ENCODE results near the gene ACIN1. TPM values are rescaled to one million over a fixed set of nuclear protein-coding genes. Genes with fewer than 3 reads are reported as not detected.

ACIN1 gene
- total RNA-seq, 2 donors from 2014 or later, result 314 to 367 TPM

DNA sequence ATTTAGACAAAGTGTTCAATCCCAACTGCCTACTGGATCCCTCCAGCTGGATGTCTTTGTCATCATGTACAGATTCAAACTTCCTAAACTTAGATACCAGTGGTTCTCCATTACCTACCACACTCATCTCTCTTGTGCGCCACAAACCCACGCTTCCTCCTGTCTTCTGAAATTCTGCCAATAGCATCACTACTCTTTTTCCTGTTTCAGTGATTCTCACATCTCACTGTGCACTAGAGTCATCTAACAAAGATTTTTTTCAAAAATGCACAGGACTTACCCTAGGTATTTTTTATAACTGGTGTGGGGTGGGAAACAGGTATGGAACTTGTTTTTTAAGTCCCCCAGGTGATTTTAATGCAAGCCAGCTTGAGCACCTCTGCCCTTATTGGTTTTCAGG is 66.1 kb downstream of the ACIN1 start:
- TF ChIP-seq, protein P1, sequence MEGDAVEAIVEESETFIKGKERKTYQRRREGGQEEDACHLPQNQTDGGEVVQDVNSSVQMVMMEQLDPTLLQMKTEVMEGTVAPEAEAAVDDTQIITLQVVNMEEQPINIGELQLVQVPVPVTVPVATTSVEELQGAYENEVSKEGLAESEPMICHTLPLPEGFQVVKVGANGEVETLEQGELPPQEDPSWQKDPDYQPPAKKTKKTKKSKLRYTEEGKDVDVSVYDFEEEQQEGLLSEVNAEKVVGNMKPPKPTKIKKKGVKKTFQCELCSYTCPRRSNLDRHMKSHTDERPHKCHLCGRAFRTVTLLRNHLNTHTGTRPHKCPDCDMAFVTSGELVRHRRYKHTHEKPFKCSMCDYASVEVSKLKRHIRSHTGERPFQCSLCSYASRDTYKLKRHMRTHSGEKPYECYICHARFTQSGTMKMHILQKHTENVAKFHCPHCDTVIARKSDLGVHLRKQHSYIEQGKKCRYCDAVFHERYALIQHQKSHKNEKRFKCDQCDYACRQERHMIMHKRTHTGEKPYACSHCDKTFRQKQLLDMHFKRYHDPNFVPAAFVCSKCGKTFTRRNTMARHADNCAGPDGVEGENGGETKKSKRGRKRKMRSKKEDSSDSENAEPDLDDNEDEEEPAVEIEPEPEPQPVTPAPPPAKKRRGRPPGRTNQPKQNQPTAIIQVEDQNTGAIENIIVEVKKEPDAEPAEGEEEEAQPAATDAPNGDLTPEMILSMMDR (conservative IDR thresholded peaks at IDR 0.05), result no peak
- Histone ChIP-seq H3K4me3 (ENCODE audit: low read length) (no peak overlapping the region), H3K27ac (ENCODE audit: low read depth, low read length) (no peak overlapping the region), H3K9me3 (ENCODE audit: control insufficient read depth, low read length) (peaks cover 4% of the 10 kb centered on the region), H3K36me3 (ENCODE audit: control insufficient read depth, insufficient read depth, low read length) (peaks cover 67% of the 10 kb centered on the region), H3K9ac (ENCODE audit: extremely low read depth, low read length, poor library complexity, severe bottlenecking) (no peak overlapping the region), H3K4me1 (ENCODE audit: control insufficient read depth, insufficient read depth, low read length) (peaks cover 4% of the 10 kb centered on the region), H3K27me3 (ENCODE audit: control insufficient read depth, insufficient read depth, low read length, poor library complexity, severe bottlenecking) (no peaks in the 10 kb centered on the region)
- no peak for DNase-seq
- WGBS, 2 experiments (ENCODE audit: insufficient coverage in 1 of 2, insufficient read length in 1 of 2), result 97 to 100% methylated on average over 2 of the region's 2 CpGs
- Mint-ChIP-seq H3K36me3 (ENCODE audit: low read depth) (peaks cover 68% of the 10 kb centered on the region), H3K4me1 (peaks cover 37% of the 10 kb centered on the region), H3K9me3 (no peaks in the 10 kb centered on the region), H3K27ac (no peak overlapping the region), H3K4me3 (no peak overlapping the region), H3K27me3 (ENCODE audit: insufficient read depth) (no peaks in the 10 kb centered on the region)

DNA sequence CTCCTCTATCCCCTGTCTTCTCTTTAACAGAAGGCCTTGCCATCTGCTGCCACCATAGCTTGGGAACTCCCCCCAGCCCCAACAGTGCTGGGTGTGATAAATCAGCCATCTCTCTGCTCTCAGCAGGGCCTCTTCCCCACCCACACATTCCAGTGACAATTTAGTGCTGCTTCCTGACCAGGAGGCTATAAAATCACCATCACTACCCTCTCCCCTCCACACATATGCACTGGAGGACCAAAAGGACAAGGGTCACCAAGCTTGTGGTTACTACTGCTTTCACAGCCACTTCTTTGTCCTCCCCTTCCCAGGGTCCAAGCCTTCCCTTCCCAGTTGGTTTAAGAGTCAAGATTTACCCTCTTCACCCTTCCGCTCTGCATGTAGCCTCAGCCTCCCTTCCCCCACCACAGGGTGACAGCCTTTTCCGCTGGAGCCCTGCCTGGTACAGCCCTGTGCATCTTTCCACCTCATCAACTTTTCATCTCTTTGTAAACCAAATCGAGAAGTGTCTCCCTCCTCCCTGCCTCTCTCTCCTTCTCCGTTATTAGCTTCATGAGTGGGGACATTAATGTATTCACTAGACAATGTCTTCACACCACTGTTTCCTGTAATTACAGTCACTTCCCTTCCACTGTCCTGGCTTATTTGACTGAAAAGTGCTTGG is 69.7 kb downstream of the ACIN1 start:
- TF ChIP-seq, protein P1 (conservative IDR thresholded peaks at IDR 0.05), result no peak
- peaks cover 15% of the 10 kb centered on the region for H3K4me1 ChIP-seq (ENCODE audit: control insufficient read depth, insufficient read depth, low read length)
- no peak overlapping the region for H3K9ac ChIP-seq (ENCODE audit: extremely low read depth, low read length, poor library complexity, severe bottlenecking)

DNA sequence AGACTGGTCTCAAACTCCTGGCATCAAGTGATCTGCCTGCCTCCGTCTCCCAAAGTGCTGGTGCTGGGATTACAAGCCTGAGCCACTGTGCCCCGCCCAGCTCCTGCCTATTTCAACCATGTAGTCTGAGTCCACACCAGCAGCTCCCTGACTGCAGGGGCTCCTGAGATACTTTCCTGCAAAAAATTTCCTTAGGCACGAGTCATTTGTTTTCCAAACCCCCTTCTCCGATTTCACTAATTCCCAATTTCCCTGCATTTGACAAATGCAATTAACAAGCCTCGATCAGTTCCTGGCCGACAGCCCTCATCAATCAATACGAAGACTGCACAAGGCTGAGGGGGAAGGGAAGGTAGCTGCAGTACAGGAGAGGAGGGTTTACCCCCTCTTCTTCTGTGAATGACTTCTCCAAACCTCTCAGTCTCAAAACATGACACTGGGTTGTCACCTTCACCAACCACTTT is 70.3 kb downstream of the ACIN1 start:
- H3K27ac Mint-ChIP-seq, result peak overlapping the region; percentile 36
- Histone ChIP-seq H3K9me3 (ENCODE audit: control insufficient read depth, low read length) (no peaks in the 10 kb centered on the region), H3K27ac (ENCODE audit: low read depth, low read length) (peak overlapping the region; percentile 74), H3K27me3 (ENCODE audit: control insufficient read depth, insufficient read depth, low read length, poor library complexity, severe bottlenecking) (no peaks in the 10 kb centered on the region), H3K9ac (ENCODE audit: extremely low read depth, low read length, poor library complexity, severe bottlenecking) (no peak overlapping the region), H3K4me3 (ENCODE audit: low read length) (no peak overlapping the region), H3K4me1 (ENCODE audit: control insufficient read depth, insufficient read depth, low read length) (peaks cover 15% of the 10 kb centered on the region), H3K36me3 (ENCODE audit: control insufficient read depth, insufficient read depth, low read length) (peaks cover 36% of the 10 kb centered on the region)
- H3K27me3 Mint-ChIP-seq (ENCODE audit: insufficient read depth), result no peaks in the 10 kb centered on the region
- H3K9me3 Mint-ChIP-seq, result no peaks in the 10 kb centered on the region
- TF ChIP-seq, protein P1 (conservative IDR thresholded peaks at IDR 0.05), result no peak
- peaks cover 38% of the 10 kb centered on the region for H3K36me3 Mint-ChIP-seq (ENCODE audit: low read depth)
- H3K4me1 Mint-ChIP-seq, result peaks cover 60% of the 10 kb centered on the region
- DNase-seq, result no peak
- no peak overlapping the region for H3K4me3 Mint-ChIP-seq
- WGBS, 2 experiments (ENCODE audit: insufficient coverage in 1 of 2, insufficient read length in 1 of 2), result 67 to 82% methylated on average over 5 to 7 of the region's 7 CpGs

More for the DNA sequence above, 69.7 kb downstream of the ACIN1 start:
- peaks cover 60% of the 10 kb centered on the region for H3K4me1 Mint-ChIP-seq
- 86 to 89% methylated on average over 2 to 4 of the region's 4 CpGs for WGBS, 2 experiments (ENCODE audit: insufficient coverage in 1 of 2, insufficient read length in 1 of 2)
- Histone ChIP-seq H3K27ac (ENCODE audit: low read depth, low read length) (peak overlapping the region; percentile 74), H3K36me3 (ENCODE audit: control insufficient read depth, insufficient read depth, low read length) (peaks cover 36% of the 10 kb centered on the region), H3K27me3 (ENCODE audit: control insufficient read depth, insufficient read depth, low read length, poor library complexity, severe bottlenecking) (no peaks in the 10 kb centered on the region), H3K9me3 (ENCODE audit: control insufficient read depth, low read length) (no peaks in the 10 kb centered on the region), H3K4me3 (ENCODE audit: low read length) (no peak overlapping the region)
- peak overlapping the region; percentile 36 for H3K27ac Mint-ChIP-seq
- no peak overlapping the region for H3K4me3 Mint-ChIP-seq
- H3K36me3 Mint-ChIP-seq (ENCODE audit: low read depth), result peaks cover 38% of the 10 kb centered on the region
- no peak for DNase-seq
- H3K9me3 Mint-ChIP-seq, result no peaks in the 10 kb centered on the region
- no peaks in the 10 kb centered on the region for H3K27me3 Mint-ChIP-seq (ENCODE audit: insufficient read depth)

All from endodermal cell (in vitro differentiated cells).